SHP77 treated with DMSO at 0.1 percent for 48 hours (cell line): ENCODE results near the gene GPR151.
A peak's percentile ranks its signal among the peaks of the same experiment; 100 is the strongest.
"Not testable (repeated sequence)": the region's sequence is repeated elsewhere in the genome, so short reads cannot be mapped to it uniquely, and the experiment has no call there.

Source experiments
- DNase-seq: peaks from one replicate; lab custom pipeline; 2025; lab: John Stamatoyannopoulos, UW

The GPR151 gene

GRCh38 chr5:146516151-146516475, at the start of gene GPR151:
Gene GPR151 (minus strand): TSS chr5:146516190. CDS start chr5:146516113, 77 bp downstream.
- no peak for DNase-seq

GRCh38 chr5:146564007-146564762, 48.2 kb upstream of the GPR151 start:
- DNase-seq, result no peak

- no peak for DNase-seq
Observed at GRCh38 chr5:146562461-146562860, 46.5 kb upstream of the GPR151 start.

- no peak for DNase-seq
Observed at GRCh38 chr5:146561711-146562110, 45.7 kb upstream of the GPR151 start.

GRCh38 chr5:146560205-146560812, 44.3 kb upstream of the GPR151 start:
- DNase-seq, result no peak

GRCh38 chr5:146556884-146557283, 40.9 kb upstream of the GPR151 start:
- not testable (repeated sequence) for DNase-seq

GRCh38 chr5:146553446-146553845, 37.5 kb upstream of the GPR151 start:
- DNase-seq, result no peak

- DNase-seq, result no peak
Observed at GRCh38 chr5:146549615-146550014, 33.6 kb upstream of the GPR151 start.

GRCh38 chr5:146548781-146549449, 32.9 kb upstream of the GPR151 start:
- DNase-seq, result no peak

- no peak for DNase-seq
Observed at GRCh38 chr5:146544232-146544631, 28.2 kb upstream of the GPR151 start.

- DNase-seq, result peak; percentile 63
Observed at GRCh38 chr5:146541958-146542849, 26.2 kb upstream of the GPR151 start.

GRCh38 chr5:146540414-146540813, 24.4 kb upstream of the GPR151 start:
- DNase-seq, result no peak

- no peak for DNase-seq
Observed at GRCh38 chr5:146539973-146540372, 24.0 kb upstream of the GPR151 start.

- DNase-seq, result no peak
Observed at GRCh38 chr5:146538432-146538831, 22.4 kb upstream of the GPR151 start.

- no peak for DNase-seq
Observed at GRCh38 chr5:146533882-146534281, 17.9 kb upstream of the GPR151 start.

GRCh38 chr5:146533260-146533857, 17.4 kb upstream of the GPR151 start:
- peak; percentile 21 for DNase-seq

GRCh38 chr5:146529984-146530383, 14.0 kb upstream of the GPR151 start:
- no peak for DNase-seq

GRCh38 chr5:146528236-146528635, 12.2 kb upstream of the GPR151 start:
- DNase-seq, result no peak

GRCh38 chr5:146527785-146528184, 11.8 kb upstream of the GPR151 start:
- DNase-seq, result no peak

- no peak for DNase-seq
Observed at GRCh38 chr5:146523698-146524097, 7.7 kb upstream of the GPR151 start.

- DNase-seq, result peak; percentile 65
Observed at GRCh38 chr5:146521403-146522106, 5.6 kb upstream of the GPR151 start.
